Airway epithelial cell (primary cell): ENCODE results near the gene USP54. TPM values are rescaled to one million over a fixed set of nuclear protein-coding genes. Genes with fewer than 3 reads are reported as not detected.

Experiments used
- total RNA-seq: library from RNA; depleted of rRNA; stranded (reverse); fragments of >200 nt; gene quantifications from 2 replicates; pipeline ENCODE4 v1.2.3, GENCODE V29; 2015

USP54 gene
- 7.0 and 17.1 TPM in 2 replicates for total RNA-seq

GRCh38 chr10:73590881-73591799, at the start of gene USP54:
Gene USP54 (minus strand): TSS chr10:73591342. CDS start chr10:73575658, 15,684 bp downstream.

GRCh38 chr10:73495884-73496674, 95.1 kb downstream of the USP54 start, which contains the start of gene PPP3CB:
Gene PPP3CB (minus strand): TSS chr10:73496024. CDS start chr10:73495889, 135 bp downstream.

Other genes starting within 250 kb of the USP54 start
- gene CFAP70, start 232.5 kb downstream of the USP54 start, total RNA-seq, result 0.33 and 0.42 TPM in 2 replicates
- gene ANXA7, start 177.3 kb downstream of the USP54 start, total RNA-seq, result 72.2 and 95.4 TPM in 2 replicates
- gene MSS51, start 157.8 kb downstream of the USP54 start, total RNA-seq, result 0.28 and 0.92 TPM in 2 replicates
- 17.2 and 20.8 TPM in 2 replicates for gene PPP3CB, start 95.3 kb downstream of the USP54 start, total RNA-seq
- gene MYOZ1, start 50.1 kb upstream of the USP54 start, total RNA-seq, result not detected in 2 replicates
- 0.07 and 0.09 TPM in 2 replicates for gene SYNPO2L, start 64.7 kb upstream of the USP54 start, total RNA-seq
- 0.60 and 1.5 TPM in 2 replicates for gene AGAP5, start 106.8 kb upstream of the USP54 start, total RNA-seq
- 48.7 and 69.4 TPM in 2 replicates for gene SEC24C, start 153.0 kb upstream of the USP54 start, total RNA-seq
- 55.2 and 64.0 TPM in 2 replicates for gene CHCHD1, start 190.7 kb upstream of the USP54 start, total RNA-seq
- gene ZSWIM8, start 194.3 kb upstream of the USP54 start, total RNA-seq, result 41.3 and 41.6 TPM in 2 replicates
- gene NDST2, start 220.3 kb upstream of the USP54 start, total RNA-seq, result 17.6 and 28.2 TPM in 2 replicates